Keratinocyte (primary cell): ENCODE results near the gene HSPB9. TPM values are rescaled to one million over a fixed set of nuclear protein-coding genes. Genes with fewer than 3 reads are reported as not detected.

Experiments used
- DNase-seq: peaks from one replicate; pipeline ENCODE4 v3.0.0-alpha.2; 2011; ENCODE audit warnings: low read depth, missing footprints, low spot score
- FAIRE-seq: peaks from 2 replicates; lab custom pipeline; 2011; peaks lifted over from hg19 to GRCh38; lab: Jason Lieb, UNC
- H2AFZ ChIP-seq: 2 replicates; pipeline ENCODE4 v1.6.0; 2012; ENCODE audit warnings: low read length, control low read depth, inconsistent platforms; ENCODE audit not compliant: control insufficient read depth
- H3K27ac ChIP-seq: 2 replicates; pipeline ENCODE4 v1.5.1; 2011; ENCODE audit warnings: low read length; ENCODE audit not compliant: control insufficient read depth, insufficient read depth
- H3K27me3 ChIP-seq: 3 replicates; pipeline ENCODE4 v1.6.0; 2011; ENCODE audit warnings: low read length; ENCODE audit not compliant: control insufficient read depth, insufficient read depth; ENCODE audit errors: extremely low read depth
- H3K36me3 ChIP-seq, 2 experiments: 2 replicates in 1 of 2; 3 replicates in 1 of 2; pipeline ENCODE4 v1.5.1; 2011; ENCODE audit warnings: low read length in 2 of 2, mild to moderate bottlenecking in 1 of 2; ENCODE audit not compliant: control insufficient read depth in 2 of 2, insufficient read depth in 2 of 2; ENCODE audit errors: extremely low read depth in 1 of 2
- H3K4me1 ChIP-seq: 3 replicates; pipeline ENCODE4 v1.5.1; 2011; ENCODE audit warnings: low read length; ENCODE audit not compliant: control insufficient read depth, insufficient read depth; ENCODE audit errors: extremely low read depth
- H3K4me2 ChIP-seq: 3 replicates; pipeline ENCODE4 v1.6.0; 2011; ENCODE audit warnings: low read depth, low read length; ENCODE audit not compliant: control insufficient read depth, insufficient read depth; ENCODE audit errors: extremely low read depth
- H3K4me3 ChIP-seq, 3 experiments: fragments of 200-600 bp in 1 of 3; sonication (generic) in 1 of 3; 2 replicates in 2 of 3; 3 replicates in 1 of 3; pipeline ENCODE4 v1.5.1; 2011 to 2016; ENCODE audit warnings: low read length in 3 of 3, mild to moderate bottlenecking in 3 of 3, control low read depth in 2 of 3, inconsistent platforms in 1 of 3, low read depth in 1 of 3, mixed read lengths in 1 of 3, mixed run types in 1 of 3, moderate library complexity in 1 of 3; ENCODE audit not compliant: control insufficient read depth in 2 of 3, insufficient read depth in 2 of 3; ENCODE audit errors: extremely low read depth in 1 of 3
- H3K79me2 ChIP-seq: 2 replicates; pipeline ENCODE4 v1.6.0; 2012; ENCODE audit warnings: low read length; ENCODE audit not compliant: control insufficient read depth, insufficient read depth
- H3K9ac ChIP-seq: 3 replicates; pipeline ENCODE4 v1.6.0; 2011; ENCODE audit warnings: low read length; ENCODE audit not compliant: control insufficient read depth, insufficient read depth; ENCODE audit errors: extremely low read depth
- H3K9me1 ChIP-seq: 3 replicates; pipeline ENCODE4 v1.6.0; 2011; ENCODE audit warnings: low read length; ENCODE audit not compliant: control insufficient read depth, insufficient read depth; ENCODE audit errors: extremely low read depth
- H3K9me3 ChIP-seq: 2 replicates; pipeline ENCODE4 v1.5.1; 2012; ENCODE audit warnings: low read depth, low read length; ENCODE audit not compliant: control insufficient read depth
- H4K20me1 ChIP-seq: 3 replicates; pipeline ENCODE4 v1.6.0; 2011; ENCODE audit warnings: low read length; ENCODE audit not compliant: control insufficient read depth, insufficient read depth; ENCODE audit errors: extremely low read depth
- CTCF ChIP-seq, 3 experiments: IDR thresholded peaks in 1 of 3; conservative IDR thresholded peaks in 1 of 3; optimal IDR thresholded peaks in 1 of 3; 2 replicates in 2 of 3; 3 replicates in 1 of 3; pipeline versions ENCODE3 to v1.5.1; 2011; ENCODE audit warnings: low read length in 3 of 3, mild to moderate bottlenecking in 3 of 3, moderate library complexity in 2 of 3, control low read depth in 1 of 3, inconsistent platforms in 1 of 3; ENCODE audit not compliant: insufficient read depth in 2 of 3; ENCODE audit errors: extremely low read depth in 1 of 3
- EZH2 ChIP-seq: IDR thresholded peaks from one replicate; pipeline ENCODE4 v1.6.1; 2012; ENCODE audit warnings: inconsistent platforms, mild to moderate bottlenecking, low read length, moderate library complexity
- dilution Hi-C: fragments of 300-500 bp; cut with MboI; formaldehyde crosslinking; loops from one replicate; pipeline ENCODE4 v1.7.0; 2020; ENCODE audit warnings: low sequenced_read_pairs; ENCODE audit not compliant: extremely low pct_ligation_motif_present
- polyA plus RNA-seq, 5 experiments: library from polyadenylated mRNA; depleted of rRNA in 3 of 5; stranded (reverse) in 3 of 5; stranded (forward) in 1 of 5; unstranded in 1 of 5; fragments of >200 nt; gene quantifications; 1 replicate in 1 of 5; 2 replicates in 3 of 5; 3 replicates in 1 of 5; pipeline versions ENCODE4 v1.2.1 to v1.2.3, GENCODE V29; 2011 to 2012; ENCODE audit warnings: missing spikeins in 2 of 5, low read depth in 1 of 5, low replicate concordance in 1 of 5

HSPB9 gene
- polyA plus RNA-seq, 1 donor (not counting 4 experiments of a cell fraction or from before 2014, with no cell fraction given): not detected

GRCh38 chr17:42166196-42166763 lies 43.7 kb downstream of the HSPB9 start:
- H3K4me1 ChIP-seq: peaks cover 3% of the 10 kb centered on the region
- no peak overlapping the region for H3K27ac ChIP-seq
- no peaks in the 10 kb centered on the region for H4K20me1 ChIP-seq
- no peaks in the 10 kb centered on the region for H3K79me2 ChIP-seq
- no peak overlapping the region for H2AFZ ChIP-seq
- FAIRE-seq (no peak), DNase-seq (no peak)
- H3K4me2 ChIP-seq: no peak overlapping the region
- dilution Hi-C loops: no loop called here
- no peaks in the 10 kb centered on the region for H3K9me3 ChIP-seq
- H3K4me3 ChIP-seq: no peak overlapping the region
- H3K36me3 ChIP-seq: no peaks in the 10 kb centered on the region
- H3K27me3 ChIP-seq: peaks cover 3% of the 10 kb centered on the region
- H3K9ac ChIP-seq: no peak overlapping the region
- H3K9me1 ChIP-seq: no peaks in the 10 kb centered on the region
- TF ChIP-seq CTCF (optimal IDR thresholded peaks at IDR 0.05 in 1 of 3, IDR thresholded peaks at IDR 0.05 in 1 of 3, conservative IDR thresholded peaks at IDR 0.05 in 1 of 3; ENCODE audit: extremely low read depth in 1 of 3, insufficient read depth in 2 of 3, low read length in 3 of 3) (no peak), EZH2 (no peak)

GRCh38 chr17:42167807-42168206 lies 45.2 kb downstream of the HSPB9 start:
- no peak for TF ChIP-seq CTCF (optimal IDR thresholded peaks at IDR 0.05 in 1 of 3, IDR thresholded peaks at IDR 0.05 in 1 of 3, conservative IDR thresholded peaks at IDR 0.05 in 1 of 3; ENCODE audit: extremely low read depth in 1 of 3, insufficient read depth in 2 of 3, low read length in 3 of 3)
- no peak for TF ChIP-seq EZH2
- DNase-seq: no peak
- dilution Hi-C loops: no loop called here

More at GRCh38 chr17:42167807-42168206, 45.2 kb downstream of the HSPB9 start:
- no peaks in the 10 kb centered on the region for H4K20me1 ChIP-seq
- no peaks in the 10 kb centered on the region for H3K79me2 ChIP-seq
- no peak overlapping the region for H3K27ac ChIP-seq
- no peaks in the 10 kb centered on the region for H3K9me3 ChIP-seq
- H3K9ac ChIP-seq: no peak overlapping the region
- H3K9me1 ChIP-seq: no peaks in the 10 kb centered on the region
- H3K4me2 ChIP-seq: no peak overlapping the region
- no peak overlapping the region for H3K4me3 ChIP-seq
- H3K27me3 ChIP-seq: peaks cover 10% of the 10 kb centered on the region
- H3K4me1 ChIP-seq: peaks cover 6% of the 10 kb centered on the region
- H3K36me3 ChIP-seq: no peaks in the 10 kb centered on the region
- FAIRE-seq: no peak
- no peak overlapping the region for H2AFZ ChIP-seq
